Spinal cord (tissue), 10 donors: Measurements from ENCODE around the gene DDX51. TPM values are rescaled to one million over a fixed set of nuclear protein-coding genes. Genes with fewer than 3 reads are reported as not detected.

Experiments
- DNase-seq, 6 donors: peaks; one replicate each; pipeline versions ENCODE4 v3.0.0 to v3.0.0-alpha.2; 2013 to 2015; ENCODE audit warnings: low spot score in 6 of 6, low read depth in 4 of 6
- H3K27ac ChIP-seq: one replicate; pipeline ENCODE4 v1.5.1; 2013; ENCODE audit warnings: low read depth, low read length, control low read depth
- H3K27me3 ChIP-seq: one replicate; pipeline ENCODE4 v1.6.1; 2013; ENCODE audit warnings: low read length; ENCODE audit not compliant: control insufficient read depth, insufficient read depth
- H3K36me3 ChIP-seq: one replicate; pipeline ENCODE4 v1.6.1; 2013; ENCODE audit warnings: low read length; ENCODE audit not compliant: control insufficient read depth, insufficient read depth
- H3K4me1 ChIP-seq: one replicate; pipeline ENCODE4 v1.6.1; 2013; ENCODE audit warnings: low read length; ENCODE audit not compliant: control insufficient read depth, insufficient read depth
- H3K4me3 ChIP-seq: one replicate; pipeline ENCODE4 v1.5.1; 2013; ENCODE audit warnings: low read depth, low read length, control low read depth
- H3K9me3 ChIP-seq: one replicate; pipeline ENCODE4 v1.6.1; 2013; ENCODE audit warnings: low read length; ENCODE audit not compliant: control insufficient read depth, insufficient read depth
- WGBS: methylation state at CpG from one replicate; pipeline ENCODE4 v1.1.5; 2013; ENCODE audit warnings: missing lambda C conversion rate; ENCODE audit not compliant: insufficient coverage; 5-methylcytosine and 5-hydroxymethylcytosine counted together
- polyA plus RNA-seq, 2 donors: library from polyadenylated mRNA; unstranded; fragments of 120-200 nt; gene quantifications; one replicate each; pipeline ENCODE4 v1.2.1, GENCODE V29; 2013; ENCODE audit not compliant: insufficient read length in 2 of 2
- total RNA-seq, 2 donors: library from RNA; depleted of rRNA in 1 of 2; stranded (reverse); fragments of 120-200 nt in 1 of 2; fragments of >200 nt in 1 of 2; gene quantifications; one replicate each; pipeline versions ENCODE4 v1.2.3 to v1.2.4, GENCODE V29; 2013 to 2014
- donor health status: healthy.

Gene DDX51
- total and polyA plus RNA-seq, 4 donors = 6.8 to 35.8 (median 16.8) TPM

DNA sequence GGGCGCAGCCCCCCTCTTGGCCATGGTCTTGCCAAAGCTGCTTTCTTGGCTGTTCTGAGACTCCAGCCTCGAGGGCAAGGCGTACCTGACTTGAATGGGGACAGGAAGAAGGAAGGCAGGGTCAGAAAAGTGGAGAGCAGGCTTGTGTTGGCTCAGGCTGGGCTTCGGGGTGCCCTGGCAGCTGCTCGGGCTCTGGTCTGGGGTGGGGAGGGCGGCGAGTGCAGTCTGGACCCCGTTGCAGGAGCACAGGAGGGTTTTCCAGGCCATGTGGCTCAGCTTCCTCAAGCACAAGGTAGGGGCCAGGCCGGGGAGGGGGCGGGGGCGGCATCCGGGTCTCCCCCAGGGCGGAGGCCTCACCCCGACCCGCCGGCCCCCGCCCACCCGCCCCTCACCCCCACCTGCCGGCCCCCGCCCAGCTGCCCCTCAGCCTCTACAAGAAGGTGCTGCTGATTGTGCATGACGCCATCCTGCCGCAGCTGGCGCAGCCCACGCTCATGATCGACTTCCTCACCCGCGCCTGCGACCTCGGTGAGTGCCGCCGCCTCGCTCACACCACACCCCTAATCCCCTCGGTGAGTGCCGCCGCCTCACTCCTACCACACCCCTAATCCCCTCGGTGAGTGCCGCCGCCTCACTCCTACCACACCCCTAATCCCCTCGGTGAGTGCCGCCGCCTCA lies 4.4 kb upstream of the DDX51 start:
- DNase-seq = no peak
- peaks cover 65% of the 10 kb centered on the region for H3K36me3 ChIP-seq
- WGBS = 92% methylated on average over 8 of the region's 41 CpGs

DNA sequence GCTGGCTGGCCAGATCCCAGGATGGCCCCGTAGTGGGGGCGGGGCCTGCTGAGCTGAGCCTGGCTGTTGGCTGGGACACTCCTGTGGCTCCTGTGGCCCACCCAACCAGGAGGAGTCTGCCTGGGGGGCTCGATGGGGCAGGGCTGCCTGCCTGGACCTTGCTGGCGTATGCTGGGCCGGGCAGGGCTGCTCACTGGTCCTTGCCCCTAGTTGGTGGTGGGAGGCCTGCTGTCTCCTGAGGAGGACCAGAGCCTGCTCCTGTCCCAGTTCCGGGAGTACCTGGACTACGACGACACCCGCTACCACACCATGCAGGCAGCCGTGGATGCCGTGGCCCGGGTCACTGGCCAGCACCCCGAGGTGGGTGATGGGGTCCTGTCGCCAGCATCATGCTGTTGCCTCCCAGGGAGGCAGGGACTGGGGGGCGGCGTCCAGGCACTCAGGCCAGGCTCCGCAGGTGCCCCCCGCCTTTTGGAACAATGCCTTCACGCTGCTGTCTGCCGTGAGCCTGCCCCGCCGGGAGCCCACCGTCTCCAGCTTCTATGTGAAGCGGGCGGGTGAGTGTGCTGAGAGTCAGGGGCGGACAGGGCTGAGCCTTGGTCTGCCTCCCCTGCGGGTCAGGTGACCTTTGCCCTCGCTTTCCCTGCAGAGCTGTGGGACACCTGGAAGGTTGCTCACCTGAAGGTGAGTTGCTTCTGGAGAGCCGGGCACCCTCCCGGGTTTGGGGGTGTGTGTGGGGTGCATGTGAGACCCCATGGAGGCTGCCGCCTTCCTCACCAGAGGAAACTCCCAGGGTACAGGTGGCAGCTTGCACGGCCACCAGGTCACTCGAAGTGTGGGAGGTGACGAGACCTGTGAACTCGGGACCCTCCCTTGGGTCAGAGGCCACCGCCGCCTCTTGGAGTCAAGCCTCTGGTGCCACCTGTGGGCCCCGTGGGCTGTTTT lies 3.6 kb upstream of the DDX51 start:
- Histone ChIP-seq H3K4me1 (peaks cover 19% of the 10 kb centered on the region), H3K27ac (no peak overlapping the region), H3K27me3 (no peaks in the 10 kb centered on the region), H3K4me3 (no peak overlapping the region), H3K9me3 (peaks cover 2% of the 10 kb centered on the region), H3K36me3 (peaks cover 61% of the 10 kb centered on the region)
- WGBS = 96% methylated on average over 38 of the region's 38 CpGs
- DNase-seq = no peak

More for the DNA sequence above, 4.4 kb upstream of the DDX51 start:
- no peak overlapping the region for H3K4me3 ChIP-seq
- peaks cover 2% of the 10 kb centered on the region for H3K9me3 ChIP-seq
- no peaks in the 10 kb centered on the region for H3K27me3 ChIP-seq
- H3K4me1 ChIP-seq = peaks cover 12% of the 10 kb centered on the region
- no peak overlapping the region for H3K27ac ChIP-seq

DNA sequence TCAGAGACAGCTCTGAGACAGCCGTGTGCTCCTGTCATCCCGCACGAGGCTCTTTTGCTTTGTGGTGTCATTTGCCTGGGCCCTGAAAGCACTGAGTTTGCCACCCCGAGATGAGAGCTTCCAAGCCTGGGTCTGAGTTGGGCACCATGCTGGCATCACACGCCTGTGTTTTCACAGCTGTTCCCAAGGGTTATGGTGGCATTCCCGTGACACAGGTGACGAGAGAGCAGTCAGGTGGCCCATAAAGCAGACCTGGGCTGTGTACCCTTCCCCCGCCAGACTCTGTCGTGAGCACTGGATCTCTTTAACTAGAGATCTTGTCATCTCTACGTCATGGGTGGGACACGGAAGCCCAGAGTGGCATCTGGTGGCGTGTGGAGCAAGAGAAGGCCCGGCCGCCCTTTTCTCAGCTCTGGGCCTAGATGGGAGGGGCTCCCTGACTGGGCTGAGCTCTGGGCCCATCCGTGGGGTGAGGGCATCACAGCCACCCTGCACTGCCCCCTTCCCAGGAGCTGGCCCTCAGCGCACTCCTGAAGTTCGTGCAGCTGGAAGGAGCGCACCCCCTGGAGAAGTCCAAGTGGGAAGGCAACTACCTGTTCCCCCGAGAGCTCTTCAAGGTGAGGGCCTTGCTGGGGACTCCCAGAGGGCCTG lies 2.8 kb upstream of the DDX51 start:
- Histone ChIP-seq H3K27ac (no peak overlapping the region), H3K27me3 (no peaks in the 10 kb centered on the region), H3K36me3 (peaks cover 61% of the 10 kb centered on the region), H3K9me3 (peaks cover 2% of the 10 kb centered on the region), H3K4me3 (no peak overlapping the region), H3K4me1 (peaks cover 27% of the 10 kb centered on the region)
- no peak for DNase-seq
- WGBS = 93% methylated on average over 19 of the region's 19 CpGs

DNA sequence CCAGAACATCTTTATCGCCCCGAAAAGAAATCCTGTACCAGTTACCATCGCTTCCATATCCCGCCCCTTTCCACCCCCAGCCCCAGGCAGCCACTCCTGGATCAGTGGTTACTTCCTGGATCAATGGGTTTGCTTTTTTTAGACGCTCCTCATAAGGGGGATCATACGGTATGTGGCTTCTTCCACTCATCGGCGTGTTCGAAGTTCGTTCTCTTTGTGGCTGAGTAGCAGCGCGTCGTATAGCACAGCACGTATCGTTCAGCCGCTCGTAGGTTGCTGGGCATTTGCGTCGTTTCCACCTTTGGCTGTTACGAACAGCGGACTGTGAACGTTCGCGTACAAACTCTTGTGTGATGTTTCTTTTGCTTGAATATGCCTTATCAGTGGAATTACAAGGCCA lies 2.0 kb upstream of the DDX51 start:
- no peak for DNase-seq
- 95% methylated on average over 14 of the region's 24 CpGs for WGBS
- Histone ChIP-seq H3K36me3 (peaks cover 61% of the 10 kb centered on the region), H3K9me3 (peaks cover 2% of the 10 kb centered on the region), H3K4me1 (peaks cover 28% of the 10 kb centered on the region), H3K4me3 (no peak overlapping the region), H3K27me3 (no peaks in the 10 kb centered on the region), H3K27ac (no peak overlapping the region)

DNA sequence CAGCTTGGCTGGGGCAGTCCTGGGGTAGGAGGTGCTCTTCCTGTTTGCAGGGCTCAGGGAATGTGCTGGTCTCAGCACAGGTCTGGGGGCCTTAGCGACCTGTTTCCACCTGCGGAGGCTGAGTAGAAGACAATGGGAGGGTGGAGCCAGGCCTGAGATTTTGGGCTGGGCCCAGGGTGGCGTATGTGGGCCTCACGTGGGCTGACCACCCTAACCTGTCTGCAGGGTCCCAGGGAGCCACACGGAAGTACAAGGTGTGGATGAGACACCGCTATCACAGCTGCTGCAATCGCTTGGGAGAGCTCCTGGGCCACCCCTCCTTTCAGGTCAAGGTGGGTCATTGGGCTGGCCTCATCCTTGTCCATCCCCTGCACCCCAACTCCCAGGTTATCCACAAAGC lies 1.2 kb upstream of the DDX51 start:
- H3K27ac ChIP-seq = no peak overlapping the region
- peaks cover 62% of the 10 kb centered on the region for H3K36me3 ChIP-seq
- peaks cover 2% of the 10 kb centered on the region for H3K9me3 ChIP-seq
- peaks cover 28% of the 10 kb centered on the region for H3K4me1 ChIP-seq
- no peaks in the 10 kb centered on the region for H3K27me3 ChIP-seq
- 82% methylated on average over 7 of the region's 7 CpGs for WGBS
- DNase-seq = no peak
- peak overlapping the region; percentile 48 for H3K4me3 ChIP-seq

DNA sequence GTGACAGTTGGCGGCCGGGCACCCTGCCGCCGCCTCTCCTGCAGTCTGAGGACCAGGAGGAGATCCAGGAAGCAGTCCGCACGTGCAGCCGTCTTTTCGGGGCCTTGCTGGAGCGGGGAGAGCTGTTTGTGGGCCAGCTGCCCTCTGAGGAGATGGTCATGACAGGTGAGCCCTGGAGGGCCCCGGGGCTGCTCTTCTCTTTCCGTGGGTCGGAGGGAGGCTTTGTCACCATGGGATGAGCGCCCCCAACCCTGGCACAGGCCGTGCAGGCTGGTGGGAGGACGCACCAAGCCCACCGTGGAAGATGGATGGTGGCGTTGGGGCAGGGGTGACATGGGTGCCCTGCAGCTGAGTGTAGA lies 670 bp upstream of the DDX51 start:
- Histone ChIP-seq H3K4me3 (peak overlapping the region; percentile 48), H3K4me1 (peaks cover 28% of the 10 kb centered on the region), H3K9me3 (peaks cover 2% of the 10 kb centered on the region), H3K27ac (no peak overlapping the region), H3K27me3 (no peaks in the 10 kb centered on the region), H3K36me3 (peaks cover 68% of the 10 kb centered on the region)
- no peak for DNase-seq
- 3% methylated on average over 17 of the region's 17 CpGs for WGBS

DNA sequence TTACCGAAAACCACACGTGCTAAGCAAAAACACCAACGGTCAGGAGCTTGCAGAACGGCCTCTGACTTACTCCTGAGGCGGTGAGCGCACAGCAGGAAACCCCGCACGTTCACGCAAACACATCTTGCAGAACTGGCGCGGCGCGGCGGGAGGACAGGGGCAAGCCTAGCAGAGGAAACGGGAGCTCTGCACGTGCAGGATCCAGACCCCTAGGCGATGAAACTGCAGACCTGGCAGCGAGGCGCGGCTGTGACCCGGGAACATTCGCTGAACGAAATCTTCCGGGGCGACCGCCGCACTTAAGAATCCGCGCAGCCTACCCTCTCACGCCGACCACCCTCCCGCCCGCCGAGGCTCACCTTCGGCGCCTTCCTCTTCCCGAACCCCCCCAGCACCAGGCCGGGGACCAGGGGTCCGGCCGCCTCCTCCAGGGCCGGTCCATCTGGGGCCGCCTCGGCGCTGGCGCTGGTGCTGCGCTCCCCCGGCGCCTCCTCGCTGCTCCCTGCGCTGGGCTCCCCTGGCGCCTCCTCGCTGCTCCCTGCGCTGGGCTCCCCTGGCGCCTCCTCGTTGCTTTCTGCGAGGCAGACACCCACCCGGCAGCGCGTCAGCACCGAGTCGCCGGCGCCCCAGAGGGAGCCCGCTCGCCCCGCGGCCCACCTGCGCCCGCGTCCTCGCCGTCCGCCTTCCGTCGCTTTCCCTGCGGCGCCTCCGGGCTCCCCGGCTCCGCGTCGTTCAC lies 615 bp downstream of the DDX51 start:
- no peak for DNase-seq
- no peaks in the 10 kb centered on the region for H3K9me3 ChIP-seq
- no peaks in the 10 kb centered on the region for H3K27me3 ChIP-seq
- H3K4me1 ChIP-seq = peaks cover 28% of the 10 kb centered on the region
- peaks cover 72% of the 10 kb centered on the region for H3K36me3 ChIP-seq
- WGBS = 2% methylated on average over 82 of the region's 82 CpGs
- no peak overlapping the region for H3K27ac ChIP-seq
- H3K4me3 ChIP-seq = peak overlapping the region; percentile 45

DNA sequence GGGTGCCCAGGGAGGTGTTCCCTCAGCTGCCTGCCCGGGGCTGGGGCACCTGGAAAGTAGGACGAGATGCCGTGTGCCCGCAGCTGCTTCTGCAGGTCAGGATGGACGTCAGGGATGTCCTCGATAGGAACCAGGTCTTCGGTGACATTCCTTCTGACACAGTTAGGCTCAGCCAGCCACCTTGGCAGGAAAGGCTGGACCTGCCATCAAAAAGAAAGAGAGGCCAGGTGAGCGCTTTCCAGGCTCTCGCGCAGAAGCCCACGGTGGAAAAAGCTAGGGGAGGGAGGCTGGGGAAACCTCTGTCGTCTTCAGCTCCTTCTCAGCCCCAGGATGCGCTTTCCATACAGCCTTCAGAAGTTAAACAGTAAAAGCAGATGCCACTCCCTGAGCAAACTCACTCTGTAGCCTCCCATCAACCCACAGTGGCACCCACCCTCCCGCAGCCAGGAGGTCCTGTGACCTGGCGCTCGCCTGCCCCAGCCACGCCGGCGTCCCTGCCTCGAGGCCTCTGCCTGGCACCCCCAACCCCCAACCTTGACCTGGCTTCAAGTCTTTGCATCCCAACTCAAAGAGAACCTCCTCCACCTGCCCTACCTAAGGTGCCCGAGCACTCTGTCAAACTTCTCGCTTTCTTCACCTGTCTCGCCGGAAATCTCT lies 1.3 kb downstream of the DDX51 start:
- no peaks in the 10 kb centered on the region for H3K27me3 ChIP-seq
- DNase-seq = no peak
- peaks cover 72% of the 10 kb centered on the region for H3K36me3 ChIP-seq
- H3K9me3 ChIP-seq = no peaks in the 10 kb centered on the region
- 86% methylated on average over 23 of the region's 24 CpGs for WGBS
- H3K27ac ChIP-seq = no peak overlapping the region
- peak overlapping the region; percentile 45 for H3K4me3 ChIP-seq
- peaks cover 28% of the 10 kb centered on the region for H3K4me1 ChIP-seq
